ENCODE measurements around the gene RAB4A.

RAB4A gene

GRCh38 chr1:229349463-229350385, 78.8 kb downstream of the RAB4A start:
- TF ChIP-seq CTCF (IDR thresholded peaks at IDR 0.05; ENCODE audit: control extremely low read depth, extremely low read depth, low read depth, missing control alignments) = no peak
- POLR2A ChIA-PET = no interaction called here
- DNase-seq (ENCODE audit: extremely low spot score) = no peak
- CTCF ChIA-PET = interaction anchor here (2.8 kb wide), 1 partner anchor 11 kb away, joined by 12 read pairs; no protein-coding TSS in a partner anchor

GRCh38 chr1:229352975-229353374, 82.1 kb downstream of the RAB4A start:
- POLR2A ChIA-PET = no interaction called here
- TF ChIP-seq CTCF (IDR thresholded peaks at IDR 0.05; ENCODE audit: control extremely low read depth, extremely low read depth, low read depth, missing control alignments) = no peak
- no peak for DNase-seq (ENCODE audit: extremely low spot score)
- CTCF ChIA-PET = interaction anchor here (0.6 kb wide), 1 partner anchor 70 kb away, joined by 3 read pairs; no protein-coding TSS in a partner anchor

- TF ChIP-seq CTCF (IDR thresholded peaks at IDR 0.05; ENCODE audit: control extremely low read depth, extremely low read depth, low read depth, missing control alignments) = no peak
- CTCF ChIA-PET = no interaction called here
- no peak for DNase-seq (ENCODE audit: extremely low spot score)
- POLR2A ChIA-PET = no interaction called here
Measured at GRCh38 chr1:229354226-229354625, 83.3 kb downstream of the RAB4A start.

Measured in GM10248 (cell line).